Stimulated activated memory B cell treated with anti-CD40 and anti-IgM and Interleukin-4, amounts not matched to agents 10 μg/mL and 1 μg/mL and 100 μg/mL, for 72 hours (primary cell): ENCODE data around the gene CNTNAP2.
"Not testable (repeated sequence)": the region's sequence is repeated elsewhere in the genome, so short reads cannot be mapped to it uniquely, and the experiment has no call there.

Experiments
- ATAC-seq: fragments of 150-1000 bp; cut with Tn5 transposase; 2 replicates; pipeline ENCODE4 v1.10.0; 2021
- H3K27ac Mint-ChIP-seq: one replicate; pipeline ENCODE4 v1.8.0; 2022; ENCODE audit warnings: mild to moderate bottlenecking, mixed read lengths
- H3K27me3 Mint-ChIP-seq: one replicate; pipeline ENCODE4 v1.8.0; 2022; ENCODE audit warnings: mixed read lengths
- H3K36me3 Mint-ChIP-seq: one replicate; pipeline ENCODE4 v1.8.0; 2022; ENCODE audit warnings: mixed read lengths
- H3K4me1 Mint-ChIP-seq: one replicate; pipeline ENCODE4 v1.8.0; 2022; ENCODE audit warnings: mixed read lengths
- H3K4me3 Mint-ChIP-seq: one replicate; pipeline ENCODE4 v1.8.0; 2022; ENCODE audit warnings: mild to moderate bottlenecking, moderate library complexity, mixed read lengths
- H3K9me3 Mint-ChIP-seq: one replicate; pipeline ENCODE4 v1.8.0; 2022; ENCODE audit warnings: mixed read lengths

CNTNAP2 gene

GRCh38 chr7:147708871-147709270 is 1592.3 kb downstream of the CNTNAP2 start:
- Mint-ChIP-seq H3K9me3 (peaks cover 9% of the 10 kb centered on the region), H3K27ac (no peak overlapping the region)

DNA sequence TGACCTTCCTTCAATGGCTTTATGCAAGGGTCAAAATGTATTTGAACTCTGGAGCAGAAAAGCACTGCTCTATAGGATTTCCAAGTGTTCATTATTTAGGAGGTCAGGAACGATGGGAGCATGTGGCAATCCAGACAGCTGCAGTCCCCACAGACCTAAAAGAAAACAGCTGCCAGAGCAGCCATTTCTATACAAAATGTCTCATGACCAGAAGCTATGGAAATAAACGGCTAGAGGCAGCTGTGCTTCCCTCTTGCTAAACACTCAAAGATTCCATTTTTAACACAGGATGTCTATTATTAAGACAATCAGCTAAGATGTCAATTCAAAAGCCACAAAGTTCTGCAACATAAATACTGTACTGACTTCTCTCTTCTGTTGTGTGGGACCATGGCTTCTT is 1594.8 kb downstream of the CNTNAP2 start:
- no peak for ATAC-seq
- no peaks in the 10 kb centered on the region for H3K27me3 Mint-ChIP-seq
- peaks cover 2% of the 10 kb centered on the region for H3K9me3 Mint-ChIP-seq

More at GRCh38 chr7:147708871-147709270, 1592.3 kb downstream of the CNTNAP2 start:
- Mint-ChIP-seq H3K36me3 (no peaks in the 10 kb centered on the region), H3K4me3 (no peak overlapping the region), H3K4me1 (no peaks in the 10 kb centered on the region), H3K27me3 (no peaks in the 10 kb centered on the region)
- no peak for ATAC-seq

GRCh38 chr7:147721962-147722830 is 1605.6 kb downstream of the CNTNAP2 start:
- peaks cover 7% of the 10 kb centered on the region for H3K9me3 Mint-ChIP-seq
- ATAC-seq, result no peak
- H3K27ac Mint-ChIP-seq, result no peak overlapping the region
- H3K36me3 Mint-ChIP-seq, result no peaks in the 10 kb centered on the region
- no peaks in the 10 kb centered on the region for H3K4me1 Mint-ChIP-seq
- no peak overlapping the region for H3K4me3 Mint-ChIP-seq
- no peaks in the 10 kb centered on the region for H3K27me3 Mint-ChIP-seq

More for the DNA sequence above, 1594.8 kb downstream of the CNTNAP2 start:
- H3K4me1 Mint-ChIP-seq, result no peaks in the 10 kb centered on the region
- no peak overlapping the region for H3K4me3 Mint-ChIP-seq
- no peaks in the 10 kb centered on the region for H3K36me3 Mint-ChIP-seq
- no peak overlapping the region for H3K27ac Mint-ChIP-seq

DNA sequence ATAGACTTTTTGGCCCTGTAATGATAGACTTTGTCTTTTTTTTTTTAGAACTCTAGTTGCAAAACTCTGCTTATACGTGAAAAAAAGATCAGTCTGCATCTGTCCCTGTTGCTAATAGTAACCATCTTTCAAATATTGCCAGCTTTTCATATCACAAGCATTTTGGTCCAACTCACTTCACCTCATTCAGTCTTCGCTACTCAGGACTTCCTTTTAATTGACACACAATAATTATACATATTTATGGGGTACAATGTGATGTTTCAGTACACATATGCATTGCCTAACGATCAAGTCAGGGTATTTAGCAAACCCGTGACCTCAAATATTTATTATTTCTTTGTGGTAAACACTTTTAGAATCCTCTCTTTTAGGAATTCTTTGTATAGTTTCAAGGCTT is 1606.9 kb downstream of the CNTNAP2 start:
- no peak for ATAC-seq
- Mint-ChIP-seq H3K27me3 (no peaks in the 10 kb centered on the region), H3K4me3 (no peak overlapping the region), H3K4me1 (no peaks in the 10 kb centered on the region), H3K27ac (no peak overlapping the region), H3K9me3 (peaks cover 7% of the 10 kb centered on the region), H3K36me3 (no peaks in the 10 kb centered on the region)

- Mint-ChIP-seq H3K27ac (no peak overlapping the region), H3K36me3 (no peaks in the 10 kb centered on the region), H3K27me3 (no peaks in the 10 kb centered on the region), H3K4me1 (no peaks in the 10 kb centered on the region), H3K4me3 (no peak overlapping the region), H3K9me3 (peaks cover 2% of the 10 kb centered on the region)
- no peak for ATAC-seq
Measured at GRCh38 chr7:147731311-147731710, 1614.7 kb downstream of the CNTNAP2 start.

DNA sequence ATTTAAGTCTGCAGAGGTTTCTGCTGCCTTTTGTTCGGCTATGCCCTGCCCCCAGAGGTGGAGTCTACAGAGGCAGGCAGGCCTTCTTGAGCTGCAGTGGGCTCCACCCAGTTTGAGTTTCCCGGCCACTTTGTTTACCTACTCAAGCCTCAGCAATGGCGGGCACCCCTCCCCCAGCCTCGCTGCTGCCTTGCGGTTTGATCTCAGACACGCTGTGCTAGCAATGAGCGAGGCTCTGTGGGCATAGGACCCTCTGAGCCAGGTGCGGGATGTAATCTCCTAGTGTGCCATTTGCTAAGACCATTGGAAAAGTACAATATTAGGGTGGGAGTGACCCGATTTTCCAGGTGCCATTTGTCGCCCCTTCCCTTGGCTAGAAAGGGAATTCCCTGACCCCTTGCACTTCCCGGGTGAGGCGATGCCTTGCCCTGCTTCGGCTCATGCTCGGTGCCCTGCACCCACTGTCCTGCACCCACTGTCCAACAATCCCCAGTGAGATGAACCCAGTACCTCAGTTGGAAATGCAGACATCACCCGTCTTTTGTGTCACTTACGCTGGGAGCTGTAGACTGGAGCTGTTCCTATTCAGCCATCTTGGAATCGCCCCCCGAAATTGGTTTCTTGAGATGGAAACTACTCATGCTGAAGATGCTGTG is 1621.1 kb downstream of the CNTNAP2 start:
- H3K9me3 Mint-ChIP-seq, H3K4me3 Mint-ChIP-seq, H3K27me3 Mint-ChIP-seq, ATAC-seq, H3K27ac Mint-ChIP-seq, H3K4me1 Mint-ChIP-seq, H3K36me3 Mint-ChIP-seq: not testable (repeated sequence)

- ATAC-seq, result no peak
- H3K27ac Mint-ChIP-seq, result no peak overlapping the region
- H3K4me1 Mint-ChIP-seq, result no peaks in the 10 kb centered on the region
- H3K27me3 Mint-ChIP-seq, result no peaks in the 10 kb centered on the region
- H3K4me3 Mint-ChIP-seq, result no peak overlapping the region
- peaks cover 10% of the 10 kb centered on the region for H3K9me3 Mint-ChIP-seq
- no peaks in the 10 kb centered on the region for H3K36me3 Mint-ChIP-seq
Measured at GRCh38 chr7:147742301-147742700, 1625.7 kb downstream of the CNTNAP2 start.

DNA sequence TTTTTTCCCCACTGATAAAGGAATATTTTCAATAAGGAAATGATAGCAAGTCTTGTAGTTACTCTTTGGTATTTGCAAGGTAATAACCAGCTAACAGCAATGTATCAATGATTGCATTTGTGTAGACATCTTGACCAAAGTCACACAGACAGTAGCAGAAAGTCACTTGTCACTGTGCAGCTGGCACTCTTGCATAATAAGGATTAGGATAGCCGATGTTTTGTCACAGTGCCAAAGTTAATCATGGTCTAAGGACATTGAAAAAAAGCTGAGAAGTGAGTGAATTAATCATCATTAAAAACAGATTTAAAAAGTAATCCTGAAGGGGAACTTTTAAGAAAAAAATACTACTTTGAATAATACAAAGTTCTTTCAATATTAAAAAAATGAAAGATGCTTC is 1639.7 kb downstream of the CNTNAP2 start:
- Mint-ChIP-seq H3K4me3 (no peak overlapping the region), H3K27ac (no peak overlapping the region), H3K4me1 (no peaks in the 10 kb centered on the region), H3K27me3 (no peaks in the 10 kb centered on the region), H3K36me3 (no peaks in the 10 kb centered on the region), H3K9me3 (no peaks in the 10 kb centered on the region)
- no peak for ATAC-seq

DNA sequence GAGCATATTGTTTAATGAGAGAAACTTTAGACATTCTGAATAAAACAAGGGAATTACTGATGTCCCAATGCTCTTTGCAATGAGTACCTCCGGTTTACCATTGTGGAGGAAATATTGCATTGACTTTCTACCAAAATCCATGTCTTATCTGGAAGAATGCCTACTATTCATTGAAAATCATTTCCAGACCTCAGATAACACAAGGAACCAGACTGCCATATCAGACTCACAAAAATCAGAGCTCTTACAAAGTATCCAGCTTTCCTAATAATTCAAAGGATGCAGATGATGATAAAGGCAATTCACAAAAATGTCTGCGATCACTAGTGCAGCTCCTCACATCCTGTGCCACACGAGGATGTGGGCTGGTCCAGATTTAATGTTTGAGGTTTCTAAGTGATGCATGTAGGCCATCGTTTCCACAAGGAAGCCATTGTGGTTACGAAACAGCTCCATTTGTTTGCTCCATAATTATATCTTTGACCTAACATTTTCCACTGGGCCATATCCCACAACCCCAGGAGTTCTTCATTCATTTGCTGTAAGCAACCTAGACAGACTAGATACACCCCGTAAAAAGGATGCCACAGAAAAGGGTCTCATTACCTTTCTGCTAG is 1642.8 kb downstream of the CNTNAP2 start:
- Mint-ChIP-seq H3K27ac (no peak overlapping the region), H3K27me3 (no peaks in the 10 kb centered on the region), H3K4me3 (no peak overlapping the region), H3K36me3 (no peaks in the 10 kb centered on the region), H3K4me1 (no peaks in the 10 kb centered on the region), H3K9me3 (no peaks in the 10 kb centered on the region)
- no peak for ATAC-seq

- Mint-ChIP-seq H3K27me3 (no peaks in the 10 kb centered on the region), H3K4me3 (no peak overlapping the region), H3K4me1 (no peaks in the 10 kb centered on the region), H3K36me3 (no peaks in the 10 kb centered on the region), H3K27ac (no peak overlapping the region), H3K9me3 (no peaks in the 10 kb centered on the region)
- no peak for ATAC-seq
Measured at GRCh38 chr7:147765301-147765700, 1648.7 kb downstream of the CNTNAP2 start.

DNA sequence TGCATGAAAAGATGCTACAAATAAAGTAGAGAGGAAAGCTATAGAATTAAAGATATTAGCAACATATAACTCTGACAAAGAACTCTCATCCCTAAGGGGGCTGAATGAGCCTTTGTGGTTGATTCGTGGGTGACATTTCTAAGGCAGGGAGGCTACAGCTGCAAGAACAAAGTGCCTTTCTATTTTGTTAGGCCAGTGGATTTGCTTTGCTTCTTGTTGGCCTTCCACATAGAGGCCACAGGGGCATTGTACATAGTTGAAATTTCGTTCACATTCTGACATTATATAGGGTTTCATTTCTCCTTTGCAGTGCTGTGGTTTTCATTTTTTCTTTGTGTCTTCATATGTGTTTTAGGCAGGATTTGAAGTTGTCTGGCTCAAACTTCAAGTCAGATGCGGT is 1654.7 kb downstream of the CNTNAP2 start:
- H3K27me3 Mint-ChIP-seq, result no peaks in the 10 kb centered on the region
- no peak for ATAC-seq
- no peaks in the 10 kb centered on the region for H3K4me1 Mint-ChIP-seq
- H3K4me3 Mint-ChIP-seq, result no peak overlapping the region
- peaks cover 3% of the 10 kb centered on the region for H3K9me3 Mint-ChIP-seq
- no peaks in the 10 kb centered on the region for H3K36me3 Mint-ChIP-seq
- H3K27ac Mint-ChIP-seq, result no peak overlapping the region

GRCh38 chr7:147774461-147774860 is 1657.9 kb downstream of the CNTNAP2 start:
- H3K27me3 Mint-ChIP-seq, result no peaks in the 10 kb centered on the region
- no peaks in the 10 kb centered on the region for H3K36me3 Mint-ChIP-seq
- peaks cover 3% of the 10 kb centered on the region for H3K9me3 Mint-ChIP-seq
- no peak for ATAC-seq
- H3K4me1 Mint-ChIP-seq, result no peaks in the 10 kb centered on the region
- H3K4me3 Mint-ChIP-seq, result no peak overlapping the region
- no peak overlapping the region for H3K27ac Mint-ChIP-seq

DNA sequence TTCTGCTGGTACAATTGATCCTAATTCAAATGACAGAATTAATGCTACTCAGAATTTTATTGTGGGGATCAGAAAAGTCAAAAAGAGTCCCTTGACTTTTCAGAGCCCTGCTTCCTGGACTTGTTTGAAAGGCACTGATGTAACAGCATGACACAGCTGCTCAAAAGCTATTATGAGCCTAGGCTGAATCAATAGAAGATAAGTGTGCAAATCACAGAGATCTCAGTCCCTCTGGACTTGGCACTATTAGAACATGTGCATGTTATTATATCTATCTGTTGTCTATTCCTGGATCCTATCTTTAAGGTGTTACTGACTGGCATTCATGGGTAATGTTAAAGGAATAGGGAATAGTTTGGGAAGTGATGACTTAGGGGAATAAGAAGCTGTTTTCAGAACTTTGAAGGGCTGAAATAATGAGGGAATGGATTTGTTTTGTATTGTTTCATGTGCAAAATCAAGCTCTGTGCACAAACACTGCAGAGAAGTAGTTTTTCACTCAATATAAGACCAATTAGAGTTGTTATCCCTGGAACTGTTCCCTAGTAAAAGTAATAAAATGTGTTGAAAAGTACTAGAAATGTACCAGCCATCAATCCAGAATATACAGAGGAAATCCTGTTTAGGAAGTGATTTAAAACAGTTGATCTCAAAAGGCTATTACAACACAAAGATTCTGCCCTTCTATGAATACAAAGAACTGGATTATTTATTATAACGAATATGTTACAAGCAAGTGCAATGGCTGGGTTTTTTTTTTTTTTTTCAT is 1659.1 kb downstream of the CNTNAP2 start:
- Mint-ChIP-seq H3K9me3 (peaks cover 3% of the 10 kb centered on the region), H3K4me3 (no peak overlapping the region), H3K36me3 (no peaks in the 10 kb centered on the region), H3K27me3 (no peaks in the 10 kb centered on the region), H3K27ac (no peak overlapping the region), H3K4me1 (no peaks in the 10 kb centered on the region)
- ATAC-seq, result no peak

DNA sequence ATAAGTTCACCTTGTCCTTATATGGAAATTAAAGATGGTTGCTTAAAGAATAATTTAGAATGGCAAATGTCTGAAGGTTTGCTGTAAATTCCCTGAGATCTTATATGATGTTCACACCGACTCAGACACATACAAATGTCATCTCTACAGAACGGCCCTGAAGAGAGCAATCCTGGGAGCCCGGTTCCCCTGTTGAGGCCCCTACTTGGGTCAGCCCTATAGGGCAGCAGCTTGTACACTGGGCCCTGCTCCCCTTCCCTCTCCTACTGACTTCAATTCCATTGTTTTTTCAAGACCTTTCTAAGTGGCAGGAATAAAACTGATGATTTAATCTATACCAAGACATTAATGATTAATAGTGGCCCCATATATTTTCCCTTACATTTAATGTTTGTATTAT is 1660.7 kb downstream of the CNTNAP2 start:
- Mint-ChIP-seq H3K9me3 (peaks cover 3% of the 10 kb centered on the region), H3K27me3 (no peaks in the 10 kb centered on the region), H3K27ac (no peak overlapping the region), H3K4me1 (no peaks in the 10 kb centered on the region), H3K36me3 (no peaks in the 10 kb centered on the region), H3K4me3 (no peak overlapping the region)
- ATAC-seq, result no peak

- Mint-ChIP-seq H3K9me3 (peaks cover 5% of the 10 kb centered on the region), H3K27ac (no peak overlapping the region), H3K4me1 (no peaks in the 10 kb centered on the region), H3K27me3 (no peaks in the 10 kb centered on the region), H3K36me3 (no peaks in the 10 kb centered on the region), H3K4me3 (no peak overlapping the region)
- ATAC-seq, result no peak
Measured at GRCh38 chr7:147779949-147780348, 1663.3 kb downstream of the CNTNAP2 start.
